ENCODE results near the gene METTL1. TPM values are rescaled to one million over a fixed set of nuclear protein-coding genes. Genes with fewer than 3 reads are reported as not detected.

METTL1 gene
- total RNA-seq, 1 donor: 5.2 TPM

DNA sequence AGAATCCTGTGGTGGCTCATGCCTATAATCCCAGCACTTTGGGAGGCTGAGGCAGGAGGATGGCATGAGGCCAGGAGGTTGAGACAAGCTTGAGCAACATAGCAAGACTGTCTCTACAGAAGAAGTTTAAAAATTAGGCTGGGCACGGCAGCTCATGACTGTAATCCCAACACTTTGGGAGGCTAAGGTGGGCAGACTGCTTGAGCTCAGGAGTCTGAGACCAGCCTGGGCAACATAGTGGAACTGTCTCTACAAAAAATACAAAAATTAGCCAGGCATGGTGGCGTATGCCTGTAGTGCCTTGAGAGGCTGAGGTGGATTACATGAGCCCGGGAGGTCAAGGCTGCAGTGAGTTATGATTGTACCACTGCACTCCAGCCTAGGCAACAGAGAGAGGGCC lies 4.0 kb downstream of the METTL1 start:
- TF ChIP-seq, protein P1, sequence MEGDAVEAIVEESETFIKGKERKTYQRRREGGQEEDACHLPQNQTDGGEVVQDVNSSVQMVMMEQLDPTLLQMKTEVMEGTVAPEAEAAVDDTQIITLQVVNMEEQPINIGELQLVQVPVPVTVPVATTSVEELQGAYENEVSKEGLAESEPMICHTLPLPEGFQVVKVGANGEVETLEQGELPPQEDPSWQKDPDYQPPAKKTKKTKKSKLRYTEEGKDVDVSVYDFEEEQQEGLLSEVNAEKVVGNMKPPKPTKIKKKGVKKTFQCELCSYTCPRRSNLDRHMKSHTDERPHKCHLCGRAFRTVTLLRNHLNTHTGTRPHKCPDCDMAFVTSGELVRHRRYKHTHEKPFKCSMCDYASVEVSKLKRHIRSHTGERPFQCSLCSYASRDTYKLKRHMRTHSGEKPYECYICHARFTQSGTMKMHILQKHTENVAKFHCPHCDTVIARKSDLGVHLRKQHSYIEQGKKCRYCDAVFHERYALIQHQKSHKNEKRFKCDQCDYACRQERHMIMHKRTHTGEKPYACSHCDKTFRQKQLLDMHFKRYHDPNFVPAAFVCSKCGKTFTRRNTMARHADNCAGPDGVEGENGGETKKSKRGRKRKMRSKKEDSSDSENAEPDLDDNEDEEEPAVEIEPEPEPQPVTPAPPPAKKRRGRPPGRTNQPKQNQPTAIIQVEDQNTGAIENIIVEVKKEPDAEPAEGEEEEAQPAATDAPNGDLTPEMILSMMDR (IDR thresholded peaks at IDR 0.05; ENCODE audit: insufficient read depth, low read depth, low read length): no peak
- H3K4me3 ChIP-seq (ENCODE audit: low read depth, low read length): no peak overlapping the region
- no peak for DNase-seq (ENCODE audit: low read depth)

DNA sequence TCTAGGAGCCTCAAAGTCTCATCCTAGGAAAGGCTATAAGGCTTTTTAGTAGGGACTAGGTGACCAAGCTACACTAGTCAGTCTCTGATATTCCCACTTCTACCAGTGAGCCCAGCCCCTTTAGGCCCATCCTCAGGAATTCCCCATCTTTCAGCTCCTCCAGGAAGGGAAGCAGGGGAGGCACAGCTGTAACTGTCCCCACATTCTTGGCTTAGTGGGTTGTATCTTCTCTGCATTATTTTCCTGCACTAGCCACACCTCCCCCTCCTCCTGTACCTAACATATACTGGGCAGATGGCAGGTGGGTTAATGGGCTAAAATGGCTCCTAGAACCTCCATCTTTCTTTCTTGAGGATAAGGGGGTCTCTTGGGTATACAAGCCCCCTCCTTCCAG lies 4.6 kb downstream of the METTL1 start:
- DNase-seq (ENCODE audit: low read depth): no peak
- no peak overlapping the region for H3K4me3 ChIP-seq (ENCODE audit: low read depth, low read length)
- TF ChIP-seq, protein P1 (IDR thresholded peaks at IDR 0.05; ENCODE audit: insufficient read depth, low read depth, low read length): no peak

DNA sequence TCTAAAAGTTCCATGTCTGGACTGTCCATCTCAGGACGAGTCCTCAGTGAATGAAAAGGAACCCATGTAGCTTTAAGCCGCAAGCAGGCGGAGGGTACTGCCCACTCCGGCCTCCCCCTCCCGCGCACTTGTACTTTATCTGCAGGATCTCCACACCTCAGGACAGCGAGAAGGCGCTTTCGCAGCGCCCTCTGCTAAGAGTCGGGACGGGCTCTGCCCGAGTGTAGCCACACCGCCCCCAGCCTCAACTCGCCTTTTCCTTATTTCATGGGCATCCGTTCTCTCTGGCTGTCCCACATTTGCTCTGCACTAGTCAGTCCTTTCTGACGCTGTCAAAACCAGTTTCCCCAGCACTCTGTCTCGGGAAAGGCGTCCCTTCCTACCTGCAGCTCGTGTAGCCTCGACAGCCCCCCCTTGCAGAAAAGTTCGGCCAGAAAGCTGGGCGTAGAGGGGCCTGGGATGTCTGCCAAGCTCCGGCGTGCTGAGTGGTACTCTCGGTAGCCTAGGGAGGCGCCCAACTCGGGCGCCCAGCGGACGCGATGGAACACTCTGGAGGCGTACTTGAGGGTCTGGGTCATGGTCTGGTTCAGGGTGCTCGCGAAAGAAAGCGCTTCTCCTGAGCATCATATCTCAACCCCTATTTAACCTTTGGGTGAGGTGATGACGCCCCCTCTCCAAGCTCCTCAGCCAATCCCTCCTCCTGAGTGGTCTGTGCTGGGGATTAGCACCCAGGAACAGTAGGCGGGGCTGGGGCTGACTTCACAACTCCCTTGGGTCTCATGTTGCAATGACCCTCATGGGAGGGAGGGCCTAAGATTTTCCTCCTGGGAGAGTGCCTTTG lies 5.2 kb downstream of the METTL1 start, which contains the start of gene CYP27B1:
Gene CYP27B1, minus strand, starts transcription at position 615 of the 841 bp plus-strand sequence. Its CDS starts 37 bp downstream, at position 578.
- TF ChIP-seq, protein P1 (IDR thresholded peaks at IDR 0.05; ENCODE audit: insufficient read depth, low read depth, low read length): no peak
- peak; percentile 79 for DNase-seq (ENCODE audit: low read depth)
- H3K4me3 ChIP-seq (ENCODE audit: low read depth, low read length): peak within 1 kb of the TSS; percentile 49

DNA sequence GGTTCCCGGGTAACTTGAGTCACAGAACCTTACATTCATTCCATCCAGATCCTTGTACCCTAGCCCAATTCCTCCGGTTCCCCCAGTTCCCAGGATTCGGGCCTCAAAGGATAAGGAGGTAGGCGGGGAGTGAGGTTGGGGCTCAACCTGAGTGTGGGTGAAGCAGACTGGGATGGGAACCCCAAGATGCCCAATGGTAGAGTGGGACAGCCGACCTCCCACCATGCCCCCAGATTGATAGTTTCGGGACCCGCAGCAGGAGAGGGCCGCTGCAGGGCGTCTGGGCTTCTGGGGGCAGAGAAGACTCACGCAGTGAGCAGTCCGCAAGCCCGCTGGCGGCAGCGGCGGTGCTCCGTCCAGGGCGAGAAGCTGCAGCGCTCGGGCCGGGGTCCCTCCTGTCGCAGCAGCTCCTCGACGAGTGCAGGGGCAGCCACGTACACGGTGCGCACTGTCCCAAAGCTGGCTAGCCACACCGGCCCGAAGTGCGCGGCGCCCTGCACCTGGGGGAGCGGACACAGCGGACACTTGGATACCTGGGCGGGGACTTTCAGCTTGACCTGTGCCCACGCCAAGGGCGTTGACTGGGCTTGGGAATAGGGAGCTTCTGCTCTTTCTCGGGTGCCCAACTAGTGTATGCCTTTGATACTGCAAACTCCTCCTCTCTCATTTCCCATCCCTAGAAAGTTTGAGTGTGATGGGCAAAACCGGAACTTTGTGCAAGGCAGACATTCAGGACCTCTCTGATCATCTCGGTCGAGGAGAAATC lies 6.0 kb downstream of the METTL1 start:
- TF ChIP-seq, protein P1 (IDR thresholded peaks at IDR 0.05; ENCODE audit: insufficient read depth, low read depth, low read length): no peak
- peak overlapping the region; percentile 49 for H3K4me3 ChIP-seq (ENCODE audit: low read depth, low read length)
- DNase-seq (ENCODE audit: low read depth): no peak

DNA sequence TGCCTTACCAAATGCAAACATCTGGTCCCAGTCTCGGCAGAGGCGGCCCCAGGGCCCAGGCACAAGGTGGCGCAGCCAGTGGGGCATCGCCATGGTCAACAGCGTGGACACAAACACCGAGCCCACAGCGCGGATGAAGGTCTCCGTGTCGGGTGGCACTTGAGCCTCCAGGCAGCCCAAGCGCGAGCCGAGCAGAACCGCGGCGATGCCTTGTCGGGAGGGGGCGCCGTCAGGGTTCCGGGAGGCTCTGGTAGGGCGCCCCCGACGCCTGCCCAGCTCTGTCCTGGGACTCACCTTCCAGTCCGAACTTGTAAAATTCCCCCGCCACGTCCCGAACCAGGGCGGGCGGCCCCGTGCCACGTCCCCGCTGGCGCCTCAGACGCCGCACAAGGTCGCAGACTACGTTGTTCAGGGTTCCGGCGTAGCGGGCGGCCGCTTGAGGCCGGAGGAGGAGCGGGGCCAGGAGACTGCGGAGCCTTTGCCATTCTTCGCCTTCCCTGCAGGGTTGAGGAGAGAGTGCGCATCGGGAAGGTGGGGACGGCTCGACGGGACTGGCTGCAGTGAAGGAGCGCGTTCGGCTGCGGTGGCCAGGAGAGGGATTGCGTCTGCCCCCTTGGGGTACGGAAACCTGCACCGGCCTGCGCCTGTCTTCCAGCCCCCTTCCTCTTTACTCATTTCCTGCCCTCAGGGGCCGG lies 6.8 kb downstream of the METTL1 start:
- peak overlapping the region; percentile 44 for H3K4me3 ChIP-seq (ENCODE audit: low read depth, low read length)
- TF ChIP-seq, protein P1 (IDR thresholded peaks at IDR 0.05; ENCODE audit: insufficient read depth, low read depth, low read length): peak; percentile 23
- DNase-seq (ENCODE audit: low read depth): no peak

DNA sequence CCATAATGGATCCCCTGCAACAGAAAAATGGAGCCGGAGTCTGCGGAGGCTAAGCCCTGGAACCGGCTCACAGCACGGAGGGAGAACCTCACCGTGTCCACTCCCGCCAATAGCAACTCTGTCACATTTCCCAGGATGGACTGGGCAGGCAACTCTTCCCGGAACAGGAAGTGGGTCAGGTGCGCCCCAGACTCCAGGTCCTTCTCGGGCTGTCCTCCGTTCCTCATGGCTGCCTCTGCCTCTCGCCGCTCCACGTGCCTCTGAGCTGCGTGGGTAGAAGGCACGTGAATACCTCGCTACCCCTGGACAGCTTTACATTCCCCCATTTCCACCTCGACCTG lies 7.3 kb downstream of the METTL1 start:
- TF ChIP-seq, protein P1 (IDR thresholded peaks at IDR 0.05; ENCODE audit: insufficient read depth, low read depth, low read length): no peak
- H3K4me3 ChIP-seq (ENCODE audit: low read depth, low read length): no peak overlapping the region
- DNase-seq (ENCODE audit: low read depth): no peak

Measured in fibroblast of villous mesenchyme (primary cell).